Epithelial cell of alveolus of lung (primary cell): Measurements from ENCODE around the gene XAF1. TPM values are rescaled to one million over a fixed set of nuclear protein-coding genes. Genes with fewer than 3 reads are reported as not detected.

Source experiments
- total RNA-seq: library from RNA; depleted of rRNA; stranded (reverse); fragments of >200 nt; gene quantifications from 2 replicates; pipeline ENCODE4 v1.2.1, GENCODE V29; 2015

Gene XAF1, protein sequence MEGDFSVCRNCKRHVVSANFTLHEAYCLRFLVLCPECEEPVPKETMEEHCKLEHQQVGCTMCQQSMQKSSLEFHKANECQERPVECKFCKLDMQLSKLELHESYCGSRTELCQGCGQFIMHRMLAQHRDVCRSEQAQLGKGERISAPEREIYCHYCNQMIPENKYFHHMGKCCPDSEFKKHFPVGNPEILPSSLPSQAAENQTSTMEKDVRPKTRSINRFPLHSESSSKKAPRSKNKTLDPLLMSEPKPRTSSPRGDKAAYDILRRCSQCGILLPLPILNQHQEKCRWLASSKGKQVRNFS
- total RNA-seq: 0.64 and 10.9 TPM in 2 replicates

DNA sequence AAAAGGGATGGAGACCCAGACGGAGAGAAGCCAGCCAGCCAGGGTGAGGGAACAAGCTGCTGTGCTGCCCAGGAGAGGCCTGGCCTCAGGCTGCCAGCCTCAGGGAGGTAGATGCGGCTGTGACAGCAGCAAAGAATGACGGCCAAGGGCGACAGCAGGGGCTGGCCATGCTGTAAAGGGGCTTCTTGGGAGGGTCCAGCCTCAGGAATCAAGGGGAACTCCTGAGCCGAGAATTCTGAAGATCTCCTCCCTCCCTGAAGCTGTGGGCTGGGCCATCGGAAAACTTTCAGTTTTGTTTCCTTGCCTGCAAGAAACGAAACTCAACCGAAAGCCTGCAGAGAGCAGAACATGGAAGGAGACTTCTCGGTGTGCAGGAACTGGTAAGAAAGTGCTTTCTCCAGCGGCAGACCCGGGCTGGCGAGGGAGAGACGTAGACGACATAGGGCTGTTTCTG is at the start of gene XAF1:
Gene XAF1 (plus strand): TSS at position 316 of the 454 bp plus-strand sequence. CDS start 33 bp downstream, at position 349.

DNA sequence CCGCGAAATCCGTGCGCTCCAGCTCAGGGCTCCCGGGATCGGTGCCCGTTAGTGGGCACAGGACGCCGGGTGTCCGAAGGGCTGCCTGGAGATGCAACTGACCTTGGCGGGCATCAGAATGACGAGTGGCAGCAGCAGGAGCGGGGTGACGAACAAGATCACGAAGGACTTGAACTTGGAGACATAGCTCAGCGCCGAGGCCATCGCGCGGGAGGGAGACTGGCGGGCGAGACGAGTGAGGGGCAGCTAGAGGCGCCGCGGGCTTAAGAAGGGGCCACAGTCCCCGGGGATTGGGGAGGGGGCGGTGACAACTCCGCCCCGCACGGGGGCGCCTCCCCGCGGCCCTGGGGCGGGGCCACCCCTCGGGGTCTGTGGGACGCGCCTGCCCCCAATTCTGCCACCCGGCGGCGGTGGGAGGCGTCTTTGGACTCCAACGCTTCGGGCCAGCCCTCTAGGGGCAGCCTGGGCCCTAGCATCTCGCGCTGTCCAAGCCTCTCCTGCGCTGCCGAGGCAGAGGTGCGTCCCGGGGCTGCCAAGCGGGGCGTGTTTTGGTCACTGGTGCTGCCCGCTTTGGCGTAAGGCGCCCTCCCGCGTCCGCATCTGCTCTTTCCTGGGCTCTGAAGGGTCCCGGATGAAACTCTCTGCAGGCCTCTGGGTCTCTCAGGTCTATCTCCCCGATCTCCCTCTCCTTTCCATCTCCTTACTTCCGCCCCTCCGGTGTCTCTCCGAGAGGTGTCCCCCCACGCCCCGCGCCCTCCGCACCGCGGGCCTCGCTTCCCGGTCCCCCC is 42.5 kb upstream of the XAF1 start, which contains the start of gene SLC13A5:
Gene SLC13A5 (minus strand): TSS at position 240 of the 788 bp plus-strand sequence. CDS start 36 bp downstream, at position 204.

DNA sequence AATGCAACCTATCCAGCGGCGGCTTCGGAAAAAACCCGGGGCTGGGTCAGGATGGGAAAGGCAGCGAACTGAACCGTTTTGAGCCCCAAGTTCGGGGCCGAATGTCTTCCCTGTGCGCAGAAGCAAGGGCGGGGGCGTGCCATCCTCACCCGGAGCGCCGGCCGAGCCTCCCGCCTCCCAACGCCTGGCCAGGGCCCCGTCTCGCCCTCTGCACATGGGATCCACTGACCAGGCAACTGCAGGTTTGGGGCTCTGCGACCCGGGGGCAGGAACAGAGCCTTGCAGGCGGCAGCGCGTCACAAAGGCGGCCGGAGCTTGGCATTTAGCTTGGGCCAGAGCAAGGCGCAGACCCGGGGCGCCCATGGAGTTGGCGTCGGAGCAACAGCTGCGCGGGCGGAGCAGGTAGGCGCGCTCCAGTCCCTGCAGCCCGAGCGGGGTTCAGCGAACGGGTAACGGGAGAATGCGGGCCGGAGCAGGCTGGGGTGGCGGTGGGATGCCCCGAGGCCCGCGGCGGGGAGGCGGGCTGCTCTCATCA is 20.1 kb downstream of the XAF1 start, which contains the start of gene FBXO39:
Gene FBXO39 (plus strand): TSS at position 345 of the 535 bp plus-strand sequence. CDS start 3,654 bp downstream, outside the sequence.

Other genes with a start within 250 kb of the XAF1 start
- gene PITPNM3, start 199.5 kb upstream of the XAF1 start, total RNA-seq: 1.0 and 1.6 TPM in 2 replicates
- gene KIAA0753, start 115.3 kb upstream of the XAF1 start, total RNA-seq: 9.3 and 11.7 TPM in 2 replicates
- gene TXNDC17, start 115.0 kb upstream of the XAF1 start, total RNA-seq: 148 and 248 TPM in 2 replicates
- 16.0 and 22.1 TPM in 2 replicates for gene MED31, start 104.4 kb upstream of the XAF1 start, total RNA-seq
- 0.40 and 0.91 TPM in 2 replicates for gene C17orf100, start 104.3 kb upstream of the XAF1 start, total RNA-seq
- gene SLC13A5, start 42.7 kb upstream of the XAF1 start, total RNA-seq: 1.7 TPM in 1 of 2 replicates, not detected in the other
- gene FBXO39, start 20.2 kb downstream of the XAF1 start, total RNA-seq: 0.52 TPM in 1 of 2 replicates, not detected in the other
- not detected in 2 replicates for gene TEKT1, start 75.7 kb downstream of the XAF1 start, total RNA-seq
- not detected in 2 replicates for gene ALOX12, start 240.0 kb downstream of the XAF1 start, total RNA-seq